K562 (cell line): ENCODE measurements around the gene PIRT. TPM values are rescaled to one million over a fixed set of nuclear protein-coding genes. Genes with fewer than 3 reads are reported as not detected.

Experiments used
- ATAC-seq: fragments of 200-7000 bp; cut with Tn5 transposase; 3 replicates; pipeline ENCODE4 v1.9.1; 2020; ENCODE audit warnings: moderate library complexity
- BruUV-seq: library from RNA; stranded (reverse); fragments of 400-500 nt; replicated peaks from 2 replicates; lab custom pipeline; 2021; lab: Mats Ljungman, UMichigan
- CTCF ChIA-PET: fragments of 300-600 bp; formaldehyde crosslinking; extraction: SDS; loops from one replicate; lab custom pipeline; 2021; ENCODE audit warnings: low intra/inter-chr PET ratio; lab: Yijun Ruan, JAX
- POLR2A ChIA-PET: fragments of 300-600, 350-650 bp; sonication (Branson Sonifier 250); formaldehyde crosslinking; extraction: SDS; loops from one replicate; lab custom pipeline; 2021; ENCODE audit warnings: antibody characterized with exemption, inconsistent platforms; lab: Yijun Ruan, JAX
- DNase-seq, 4 experiments: peaks; one replicate each; pipeline versions ENCODE4 v3.0.0 to v3.0.0-alpha.2; 2011 to 2018; ENCODE audit warnings: low spot score in 3 of 4, mixed read lengths in 3 of 4; ENCODE audit errors: extremely low read depth in 1 of 4
- FAIRE-seq: peaks from 2 replicates; lab custom pipeline; 2011; peaks lifted over from hg19 to GRCh38; lab: Jason Lieb, UNC
- H2AFZ ChIP-seq: 2 replicates; pipeline ENCODE4 v1.6.0; 2011; ENCODE audit warnings: low read depth, low read length, control low read depth, inconsistent platforms
- H3K27ac ChIP-seq: fragments of 200-600 bp; 3 replicates; pipeline ENCODE4 v1.8.0; 2011; ENCODE audit warnings: low read depth, mild to moderate bottlenecking, control low read depth, inconsistent platforms, low read length, moderate library complexity, mixed read lengths; ENCODE audit errors: extremely low read depth
- H3K27me3 ChIP-seq, 2 experiments: fragments of 300-600 bp in 1 of 2; 2 replicates in 1 of 2; 3 replicates in 1 of 2; pipeline versions ENCODE4 v1.6.0 to v1.8.0; 2011; ENCODE audit warnings: inconsistent platforms in 2 of 2, low read length in 2 of 2, mild to moderate bottlenecking in 1 of 2, mixed read lengths in 1 of 2, moderate library complexity in 1 of 2; ENCODE audit not compliant: control insufficient read depth in 2 of 2, insufficient read depth in 2 of 2
- H3K36me3 ChIP-seq: fragments of 300-600 bp; 3 replicates; pipeline ENCODE4 v1.8.0; 2011; ENCODE audit warnings: mild to moderate bottlenecking, low read length, inconsistent platforms; ENCODE audit not compliant: control insufficient read depth, insufficient read depth
- H3K4me1 ChIP-seq, 2 experiments: fragments of 200-600 bp in 1 of 2; replicated peaks in 1 of 2; 2 replicates in 1 of 2; 3 replicates in 1 of 2; pipeline versions ENCODE4 v1.5.1 to v1.8.0; 2011; ENCODE audit warnings: inconsistent platforms in 2 of 2, low read length in 2 of 2, mild to moderate bottlenecking in 1 of 2, mixed read lengths in 1 of 2, moderate library complexity in 1 of 2; ENCODE audit not compliant: control insufficient read depth in 2 of 2, insufficient read depth in 2 of 2
- H3K4me2 ChIP-seq: 2 replicates; pipeline ENCODE4 v1.6.1; 2011; ENCODE audit warnings: low read length, control low read depth, inconsistent platforms, mixed read lengths; ENCODE audit not compliant: insufficient read depth
- H3K4me3 ChIP-seq: fragments of 200-600 bp; sonication (generic), shearing (Covaris generic); 2 replicates; pipeline ENCODE4 v1.5.1; 2016; ENCODE audit warnings: control low read depth, inconsistent platforms
- H3K79me2 ChIP-seq: fragments of 200-600 bp; 3 replicates; pipeline ENCODE4 v1.8.0; 2011; ENCODE audit warnings: low read length, inconsistent platforms; ENCODE audit not compliant: control insufficient read depth, insufficient read depth
- H3K9ac ChIP-seq, 2 experiments: 2 replicates each; pipeline versions ENCODE4 v1.6.0 to v1.6.1; 2011; ENCODE audit warnings: low read depth in 2 of 2, low read length in 2 of 2, control low read depth in 1 of 2, inconsistent platforms in 1 of 2, mild to moderate bottlenecking in 1 of 2, mixed read lengths in 1 of 2; ENCODE audit not compliant: insufficient read depth in 1 of 2
- H3K9me1 ChIP-seq: one replicate; pipeline ENCODE4 v1.6.0; 2011; ENCODE audit warnings: inconsistent platforms, mild to moderate bottlenecking, low read length, moderate library complexity; ENCODE audit not compliant: control insufficient read depth, insufficient read depth
- H3K9me3 ChIP-seq: replicated peaks from 2 replicates; pipeline ENCODE4 v1.5.1; 2011; ENCODE audit warnings: low read depth, low read length, inconsistent platforms; ENCODE audit not compliant: control insufficient read depth, insufficient read depth
- H4K20me1 ChIP-seq: replicated peaks from 2 replicates; pipeline ENCODE4 v1.6.1; 2011; ENCODE audit warnings: low read length, inconsistent platforms, mixed read lengths; ENCODE audit not compliant: control insufficient read depth, insufficient read depth
- ASH1L ChIP-seq: fragments of 450-650 bp; IDR thresholded peaks from 2 replicates; pipeline ENCODE4 v1.6.1; 2018; ENCODE audit warnings: borderline replicate concordance, mild to moderate bottlenecking, low read depth; ENCODE audit not compliant: partially characterized antibody
- ATF2 ChIP-seq: sonication (generic); formaldehyde crosslinking; IDR thresholded peaks from 2 replicates; pipeline ENCODE4 v1.8.1; 2022; ENCODE audit warnings: missing genetic modification reagents
- ATF6 ChIP-seq: sonication (generic); formaldehyde crosslinking; IDR thresholded peaks from 2 replicates; pipeline ENCODE4 v1.4.0; 2020; ENCODE audit warnings: mild to moderate bottlenecking, missing genetic modification reagents
- CBFA2T2 ChIP-seq: fragments of 450-650 bp; conservative IDR thresholded peaks from 2 replicates; pipeline ENCODE4 v1.6.1; 2017; ENCODE audit warnings: mild to moderate bottlenecking
- CHD2 ChIP-seq: IDR thresholded peaks from 2 replicates; pipeline ENCODE4 v1.6.1; 2011; ENCODE audit warnings: low read depth, low read length
- CTBP1 ChIP-seq: fragments of 450-650 bp; IDR thresholded peaks from 2 replicates; pipeline ENCODE4 v1.6.1; 2016; ENCODE audit warnings: borderline replicate concordance
- PHF20 ChIP-seq: fragments of 450-650 bp; IDR thresholded peaks from 2 replicates; pipeline ENCODE4 v1.6.1; 2018; ENCODE audit not compliant: partially characterized antibody
- RB1 ChIP-seq: fragments of 450-650 bp; IDR thresholded peaks from 2 replicates; pipeline ENCODE4 v1.6.1; 2017; ENCODE audit warnings: low read depth, mild to moderate bottlenecking
- SAFB ChIP-seq: fragments of 200-400 bp; formaldehyde crosslinking; IDR thresholded peaks from 2 replicates; pipeline ENCODE4 v1.6.1; 2017; ENCODE audit warnings: low read depth, low read length, borderline replicate concordance
- SMAD2 ChIP-seq: fragments of 150-350 bp; IDR thresholded peaks from 2 replicates; pipeline ENCODE4 v1.6.1; 2014; ENCODE audit warnings: low read depth, mild to moderate bottlenecking, low read length
- TARDBP ChIP-seq: fragments of 450-650 bp; IDR thresholded peaks from 2 replicates; pipeline ENCODE4 v1.6.1; 2016
- THAP12 ChIP-seq: fragments of 250-450 bp; sonication (Bioruptor Pico); IDR thresholded peaks from 2 replicates; pipeline ENCODE4 v1.9.0; 2021; ENCODE audit warnings: mild to moderate bottlenecking, inconsistent platforms
- ZNF12 ChIP-seq: sonication (generic); formaldehyde crosslinking; IDR thresholded peaks from 2 replicates; pipeline ENCODE4 v1.4.0; 2020; ENCODE audit warnings: mild to moderate bottlenecking, missing genetic modification reagents
- ZNF263 ChIP-seq: sonication (generic); formaldehyde crosslinking; IDR thresholded peaks from 2 replicates; pipeline ENCODE4 v1.8.0; 2022; ENCODE audit warnings: mild to moderate bottlenecking, missing genetic modification reagents, borderline replicate concordance
- ZNF444 ChIP-seq: fragments of 250-450 bp; sonication (Bioruptor Pico); IDR thresholded peaks from 2 replicates; pipeline ENCODE4 v1.4.0; 2020; ENCODE audit warnings: mild to moderate bottlenecking, moderate library complexity
- WGBS: fragments of 100-300 bp; shearing (Covaris generic); methylation state at CpG from one replicate; pipeline ENCODE4 v1.1.6; 2016; ENCODE audit warnings: low coverage, mixed read lengths; ENCODE audit not compliant: insufficient coverage; ENCODE audit errors: missing lambda C conversion rate; 5-methylcytosine and 5-hydroxymethylcytosine counted together
- in situ Hi-C: fragments of 300-500 bp; cut with MboI; formaldehyde crosslinking; loops from 4 replicates; pipeline ENCODE4 v1.15.0; 2018; ENCODE audit warnings: inconsistent platforms, mixed read lengths
- intact Hi-C: fragments of 100-400 bp; cut with micrococcal nuclease; formaldehyde crosslinking; loops from 2 replicates; pipeline ENCODE4 v1.14.2; 2022
- polyA plus RNA-seq, 8 experiments: library from polyadenylated mRNA; depleted of rRNA in 4 of 8; stranded (reverse) in 5 of 8; unstranded in 3 of 8; fragments of >200 nt; fragmentation: Nextera tagmentation in 2 of 8; fragmentation: Illumina TruSeq in 1 of 8; extraction: Ambion mirVana in 2 of 8; extraction: Trizol in 1 of 8; gene quantifications; 2 replicates each; pipeline versions ENCODE4 v1.2.1 to v1.2.3, GENCODE V29; 2011 to 2014; ENCODE audit warnings: inconsistent platforms in 1 of 8, missing spikeins in 1 of 8
- total RNA-seq, 7 experiments: library from RNA; depleted of rRNA in 6 of 7; stranded (reverse); fragments of >200 nt in 6 of 7; fragmentation: Illumina TruSeq in 2 of 7; extraction: Trizol in 2 of 7; gene quantifications; 2 replicates each; pipeline versions ENCODE4 v1.2.1 to v1.2.3, GENCODE V29; 2011 to 2021; ENCODE audit warnings: low replicate concordance in 1 of 7

The PIRT gene
- total and polyA plus RNA-seq, 9 of the 15 experiments (the other 6 are each of a cell fraction or from before 2014, with no cell fraction given): not detected

GRCh38 chr17:10798910-10799309 lies 39.0 kb downstream of the PIRT start (continued):
- no peak for TF ChIP-seq THAP12 (CRISPR knock-in tag)
- TF ChIP-seq SMAD2: no peak
- no peak for TF ChIP-seq PHF20
- no peak for TF ChIP-seq ZNF12 (CRISPR knock-in tag)
- no peak for TF ChIP-seq CTBP1

GRCh38 chr17:10798332-10798749 lies 39.5 kb downstream of the PIRT start:
- ChIA-PET CTCF (no interaction called here), POLR2A (no interaction called here)
- no peak for FAIRE-seq
- no TSS peak for BruUV-seq
- in situ Hi-C loops: no loop called here
- 0% methylated on average over 3 of the region's 3 CpGs for WGBS
- Histone ChIP-seq H3K9me1 (no peaks in the 10 kb centered on the region), H3K27me3 (peaks cover 0 to 9% of the 10 kb centered on the region in 2 experiments; a peak in 2 of 5 replicates), H3K9ac (no peak overlapping the region), H3K4me3 (no peak overlapping the region), H3K9me3 (no peaks in the 10 kb centered on the region)
- TF ChIP-seq CBFA2T2 (no peak), ZNF263 (CRISPR knock-in tag) (no peak), ATF6 (CRISPR knock-in tag) (no peak), RB1 (no peak), ZNF444 (CRISPR knock-in tag) (no peak), CHD2 (no peak), ATF2 (CRISPR knock-in tag) (no peak), ASH1L (no peak), TARDBP (no peak), SAFB (no peak)
- TF ChIP-seq, all 486 proteins: peak for 0
- H2AFZ ChIP-seq: no peak overlapping the region
- intact Hi-C loops: no loop called here
- no peaks in the 10 kb centered on the region for H4K20me1 ChIP-seq
- DNase-seq (no peak), ATAC-seq (no peak)
- no peaks in the 10 kb centered on the region for H3K36me3 ChIP-seq
- H3K27ac ChIP-seq: no peak overlapping the region
- H3K4me2 ChIP-seq: no peak overlapping the region
- H3K79me2 ChIP-seq: no peaks in the 10 kb centered on the region
- H3K4me1 ChIP-seq: no peaks in the 10 kb centered on the region
